ENCODE measurements around the gene TSPAN10.

DNA sequence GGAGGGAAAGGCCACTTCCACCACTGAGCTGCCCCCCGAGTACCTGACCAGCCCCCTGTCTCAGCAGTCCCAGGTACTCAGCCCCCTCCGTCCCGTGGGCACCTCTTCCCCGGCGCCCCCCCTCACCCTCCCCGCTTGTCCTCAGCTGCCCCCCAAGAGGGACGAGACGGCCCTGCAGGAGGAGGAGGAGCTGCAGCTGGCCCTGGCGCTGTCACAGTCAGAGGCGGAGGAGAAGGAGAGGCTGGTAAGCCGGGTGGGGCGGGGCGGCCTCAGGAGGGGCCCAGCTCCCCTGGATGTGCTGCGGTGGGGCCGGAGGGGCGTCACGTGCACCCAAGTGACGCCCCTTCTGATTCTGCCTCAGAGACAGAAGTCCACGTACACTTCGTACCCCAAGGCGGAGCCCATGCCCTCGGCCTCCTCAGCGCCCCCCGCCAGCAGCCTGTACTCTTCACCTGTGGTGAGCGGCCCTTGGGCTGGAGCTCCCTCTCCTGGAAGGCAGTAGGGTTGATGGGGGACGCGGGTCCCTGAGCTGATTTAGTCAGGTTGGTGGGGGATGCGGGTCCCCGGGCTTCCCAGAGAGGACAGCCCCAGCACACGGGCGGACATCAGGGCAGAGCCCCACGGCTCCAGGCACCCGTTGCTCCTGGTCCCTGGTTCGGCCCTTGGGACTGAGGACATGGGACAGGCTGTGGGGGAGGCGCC, 56.7 kb downstream of the TSPAN10 start:
- TF ChIP-seq, protein P1, sequence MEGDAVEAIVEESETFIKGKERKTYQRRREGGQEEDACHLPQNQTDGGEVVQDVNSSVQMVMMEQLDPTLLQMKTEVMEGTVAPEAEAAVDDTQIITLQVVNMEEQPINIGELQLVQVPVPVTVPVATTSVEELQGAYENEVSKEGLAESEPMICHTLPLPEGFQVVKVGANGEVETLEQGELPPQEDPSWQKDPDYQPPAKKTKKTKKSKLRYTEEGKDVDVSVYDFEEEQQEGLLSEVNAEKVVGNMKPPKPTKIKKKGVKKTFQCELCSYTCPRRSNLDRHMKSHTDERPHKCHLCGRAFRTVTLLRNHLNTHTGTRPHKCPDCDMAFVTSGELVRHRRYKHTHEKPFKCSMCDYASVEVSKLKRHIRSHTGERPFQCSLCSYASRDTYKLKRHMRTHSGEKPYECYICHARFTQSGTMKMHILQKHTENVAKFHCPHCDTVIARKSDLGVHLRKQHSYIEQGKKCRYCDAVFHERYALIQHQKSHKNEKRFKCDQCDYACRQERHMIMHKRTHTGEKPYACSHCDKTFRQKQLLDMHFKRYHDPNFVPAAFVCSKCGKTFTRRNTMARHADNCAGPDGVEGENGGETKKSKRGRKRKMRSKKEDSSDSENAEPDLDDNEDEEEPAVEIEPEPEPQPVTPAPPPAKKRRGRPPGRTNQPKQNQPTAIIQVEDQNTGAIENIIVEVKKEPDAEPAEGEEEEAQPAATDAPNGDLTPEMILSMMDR (IDR thresholded peaks at IDR 0.05), result no peak
- no peak for TF ChIP-seq POLR2A (IDR thresholded peaks at IDR 0.05)
